Neural cell (in vitro differentiated cells): ENCODE results near the gene RPLP1. TPM values are rescaled to one million over a fixed set of nuclear protein-coding genes. Genes with fewer than 3 reads are reported as not detected.

Experiments used
- H2AFZ ChIP-seq: fragments of 200-600, 300-800 bp; sonication (generic), shearing (Covaris generic); 2 replicates; pipeline ENCODE4 v1.6.0; 2014; ENCODE audit warnings: low read depth, mild to moderate bottlenecking, antibody characterized with exemption, low read length, moderate library complexity
- H3F3A ChIP-seq: fragments of 200-600 bp; shearing (Covaris generic); 2 replicates; pipeline ENCODE4 v1.6.1; 2016; ENCODE audit warnings: mild to moderate bottlenecking, moderate library complexity, mixed read lengths, antibody characterized with exemption, low read length; ENCODE audit not compliant: insufficient read depth, poor library complexity, severe bottlenecking
- H3K27ac ChIP-seq: fragments of 200-600, 300-800 bp; sonication (generic), shearing (Covaris generic); 2 replicates; pipeline ENCODE4 v1.5.1; 2014; ENCODE audit warnings: mild to moderate bottlenecking, low read length, moderate library complexity
- H3K27me3 ChIP-seq: fragments of 300-800, 200-600 bp; sonication (generic), shearing (Covaris generic); 2 replicates; pipeline ENCODE4 v1.6.0; 2014; ENCODE audit warnings: mild to moderate bottlenecking, low read depth, low read length, moderate library complexity; ENCODE audit not compliant: insufficient read depth
- H3K36me3 ChIP-seq: fragments of 300-800, 200-600 bp; sonication (generic), shearing (Covaris generic); 2 replicates; pipeline ENCODE4 v1.5.1; 2014; ENCODE audit warnings: mild to moderate bottlenecking, antibody characterized with exemption, low read length, moderate library complexity; ENCODE audit not compliant: insufficient read depth
- H3K4me2 ChIP-seq: fragments of 300-800, 200-600 bp; sonication (generic), shearing (Covaris generic); 2 replicates; pipeline ENCODE4 v1.6.0; 2014; ENCODE audit warnings: mild to moderate bottlenecking, low read length
- H3K4me3 ChIP-seq: fragments of 300-800, 200-600 bp; sonication (generic), shearing (Covaris generic); 2 replicates; pipeline ENCODE4 v1.5.1; 2014; ENCODE audit warnings: mild to moderate bottlenecking, low read length, moderate library complexity
- H3K79me2 ChIP-seq: fragments of 200-600 bp; shearing (Covaris generic); replicated peaks from 2 replicates; pipeline ENCODE4 v1.6.0; 2014; ENCODE audit warnings: mild to moderate bottlenecking, low read length, moderate library complexity; ENCODE audit not compliant: insufficient read depth
- H3K9ac ChIP-seq: fragments of 300-800, 200-600 bp; sonication (generic), shearing (Covaris generic); 2 replicates; pipeline ENCODE4 v1.6.1; 2016; ENCODE audit warnings: mild to moderate bottlenecking, low read length, mixed read lengths
- H3K9me2 ChIP-seq: fragments of 200-600 bp; shearing (Covaris generic); 2 replicates; pipeline ENCODE4 v1.6.1; 2016; ENCODE audit warnings: mild to moderate bottlenecking, low read length, mixed read lengths; ENCODE audit not compliant: insufficient read depth
- H3K9me3 ChIP-seq: fragments of 200-600, 300-800 bp; sonication (generic), shearing (Covaris generic); 2 replicates; pipeline ENCODE4 v1.6.1; 2016; ENCODE audit warnings: mild to moderate bottlenecking, mixed run types, low read length, moderate library complexity, mixed read lengths
- H4K20me1 ChIP-seq: fragments of 200-600 bp; shearing (Covaris generic); 2 replicates; pipeline ENCODE4 v1.6.1; 2016; ENCODE audit warnings: mild to moderate bottlenecking, mixed run types; ENCODE audit not compliant: insufficient read depth
- EP300 ChIP-seq: fragments of 450-650 bp; conservative IDR thresholded peaks from 2 replicates; pipeline ENCODE4 v1.6.1; 2014; ENCODE audit warnings: antibody characterized with exemption, mild to moderate bottlenecking, moderate library complexity; ENCODE audit not compliant: poor library complexity, severe bottlenecking
- EZH2 ChIP-seq: fragments of 200-600, 300-800 bp; shearing (Covaris generic), sonication (generic); IDR thresholded peaks from 2 replicates; pipeline ENCODE4 v1.6.1; 2014; ENCODE audit warnings: antibody characterized with exemption, low read length, borderline replicate concordance, mild to moderate bottlenecking; ENCODE audit not compliant: insufficient read depth, poor library complexity, severe bottlenecking
- MXI1 ChIP-seq: fragments of 450-650 bp; conservative IDR thresholded peaks from 2 replicates; pipeline ENCODE4 v1.6.1; 2014; ENCODE audit warnings: antibody characterized with exemption, mild to moderate bottlenecking; ENCODE audit not compliant: poor library complexity, severe bottlenecking
- POLR2AphosphoS5 ChIP-seq: IDR thresholded peaks from 2 replicates; pipeline ENCODE4 v1.6.1; 2012
- RAD21 ChIP-seq: fragments of 450-650 bp; conservative IDR thresholded peaks from 2 replicates; pipeline ENCODE4 v1.6.1; 2014; ENCODE audit warnings: antibody characterized with exemption, mild to moderate bottlenecking, moderate library complexity
- SMC3 ChIP-seq: fragments of 450-650 bp; conservative IDR thresholded peaks from 2 replicates; pipeline ENCODE4 v1.6.1; 2014; ENCODE audit warnings: antibody characterized with exemption, mild to moderate bottlenecking, moderate library complexity; ENCODE audit not compliant: poor library complexity
- TAF1 ChIP-seq: IDR thresholded peaks from 2 replicates; pipeline ENCODE4 v1.6.1; 2012; ENCODE audit warnings: low read depth
- polyA plus RNA-seq: library from polyadenylated mRNA; depleted of rRNA; stranded (reverse); fragments of >200 nt; gene quantifications from 2 replicates; pipeline ENCODE4 v1.2.3, GENCODE V29; 2014
- TF ChIP-seq, protein P1 (sequence below): IDR thresholded peaks from 2 replicates; pipeline ENCODE4 v1.6.1; 2012; ENCODE audit warnings: borderline replicate concordance
- TF ChIP-seq, protein P2 (sequence below): fragments of 450-650 bp; IDR thresholded peaks from 2 replicates; pipeline ENCODE4 v1.5.1; 2014; ENCODE audit warnings: antibody characterized with exemption, mild to moderate bottlenecking, moderate library complexity; ENCODE audit not compliant: poor library complexity, severe bottlenecking

The RPLP1 gene
- polyA plus RNA-seq, 1 donor from 2014 or later = 37.5 TPM

DNA sequence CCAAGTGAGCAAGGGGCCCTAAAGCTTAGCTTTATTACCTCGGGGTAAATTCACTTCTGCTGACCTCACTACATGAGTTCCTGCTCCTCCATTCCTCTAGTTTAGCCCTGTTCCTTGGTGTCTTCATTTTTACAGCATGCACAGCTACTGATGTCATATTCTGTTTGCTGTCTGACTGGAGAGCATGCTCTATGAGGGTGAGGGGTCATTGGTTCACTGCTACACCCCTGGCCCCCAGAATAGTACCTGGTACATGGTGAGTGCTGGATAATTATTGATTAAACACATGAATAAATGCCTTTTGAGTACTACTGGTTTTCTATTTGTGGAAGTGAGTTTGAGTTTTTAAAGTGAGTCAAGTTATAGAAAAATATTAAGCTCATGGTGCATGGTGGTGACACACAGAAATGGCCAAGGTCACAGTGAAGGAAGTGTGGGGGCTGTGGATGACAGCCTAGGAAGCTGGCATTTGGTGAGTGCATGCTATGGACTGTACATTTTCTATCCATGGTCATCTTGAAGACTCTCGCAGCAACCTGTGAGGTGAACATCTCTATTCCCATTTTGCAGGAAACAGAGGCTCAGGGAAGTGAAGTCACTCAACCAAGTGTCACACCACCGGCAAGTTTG lies 34.0 kb downstream of the RPLP1 start:
- Histone ChIP-seq H3F3A (no peaks in the 10 kb centered on the region), H3K9me3 (peaks cover 6% of the 10 kb centered on the region), H3K9ac (no peak overlapping the region), H3K4me2 (no peak overlapping the region), H3K79me2 (no peaks in the 10 kb centered on the region), H4K20me1 (no peaks in the 10 kb centered on the region), H3K27ac (no peak overlapping the region), H3K9me2 (no peaks in the 10 kb centered on the region), H3K4me3 (no peak overlapping the region), H3K36me3 (no peaks in the 10 kb centered on the region), H3K27me3 (no peaks in the 10 kb centered on the region), H2AFZ (no peak overlapping the region)
- TF ChIP-seq TAF1 (no peak), EP300 (no peak), SMC3 (no peak), EZH2 (no peak), MXI1 (no peak), POLR2AphosphoS5 (no peak), RAD21 (no peak)
- TF ChIP-seq, protein P1, sequence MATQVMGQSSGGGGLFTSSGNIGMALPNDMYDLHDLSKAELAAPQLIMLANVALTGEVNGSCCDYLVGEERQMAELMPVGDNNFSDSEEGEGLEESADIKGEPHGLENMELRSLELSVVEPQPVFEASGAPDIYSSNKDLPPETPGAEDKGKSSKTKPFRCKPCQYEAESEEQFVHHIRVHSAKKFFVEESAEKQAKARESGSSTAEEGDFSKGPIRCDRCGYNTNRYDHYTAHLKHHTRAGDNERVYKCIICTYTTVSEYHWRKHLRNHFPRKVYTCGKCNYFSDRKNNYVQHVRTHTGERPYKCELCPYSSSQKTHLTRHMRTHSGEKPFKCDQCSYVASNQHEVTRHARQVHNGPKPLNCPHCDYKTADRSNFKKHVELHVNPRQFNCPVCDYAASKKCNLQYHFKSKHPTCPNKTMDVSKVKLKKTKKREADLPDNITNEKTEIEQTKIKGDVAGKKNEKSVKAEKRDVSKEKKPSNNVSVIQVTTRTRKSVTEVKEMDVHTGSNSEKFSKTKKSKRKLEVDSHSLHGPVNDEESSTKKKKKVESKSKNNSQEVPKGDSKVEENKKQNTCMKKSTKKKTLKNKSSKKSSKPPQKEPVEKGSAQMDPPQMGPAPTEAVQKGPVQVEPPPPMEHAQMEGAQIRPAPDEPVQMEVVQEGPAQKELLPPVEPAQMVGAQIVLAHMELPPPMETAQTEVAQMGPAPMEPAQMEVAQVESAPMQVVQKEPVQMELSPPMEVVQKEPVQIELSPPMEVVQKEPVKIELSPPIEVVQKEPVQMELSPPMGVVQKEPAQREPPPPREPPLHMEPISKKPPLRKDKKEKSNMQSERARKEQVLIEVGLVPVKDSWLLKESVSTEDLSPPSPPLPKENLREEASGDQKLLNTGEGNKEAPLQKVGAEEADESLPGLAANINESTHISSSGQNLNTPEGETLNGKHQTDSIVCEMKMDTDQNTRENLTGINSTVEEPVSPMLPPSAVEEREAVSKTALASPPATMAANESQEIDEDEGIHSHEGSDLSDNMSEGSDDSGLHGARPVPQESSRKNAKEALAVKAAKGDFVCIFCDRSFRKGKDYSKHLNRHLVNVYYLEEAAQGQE = no peak
- TF ChIP-seq, protein P2, sequence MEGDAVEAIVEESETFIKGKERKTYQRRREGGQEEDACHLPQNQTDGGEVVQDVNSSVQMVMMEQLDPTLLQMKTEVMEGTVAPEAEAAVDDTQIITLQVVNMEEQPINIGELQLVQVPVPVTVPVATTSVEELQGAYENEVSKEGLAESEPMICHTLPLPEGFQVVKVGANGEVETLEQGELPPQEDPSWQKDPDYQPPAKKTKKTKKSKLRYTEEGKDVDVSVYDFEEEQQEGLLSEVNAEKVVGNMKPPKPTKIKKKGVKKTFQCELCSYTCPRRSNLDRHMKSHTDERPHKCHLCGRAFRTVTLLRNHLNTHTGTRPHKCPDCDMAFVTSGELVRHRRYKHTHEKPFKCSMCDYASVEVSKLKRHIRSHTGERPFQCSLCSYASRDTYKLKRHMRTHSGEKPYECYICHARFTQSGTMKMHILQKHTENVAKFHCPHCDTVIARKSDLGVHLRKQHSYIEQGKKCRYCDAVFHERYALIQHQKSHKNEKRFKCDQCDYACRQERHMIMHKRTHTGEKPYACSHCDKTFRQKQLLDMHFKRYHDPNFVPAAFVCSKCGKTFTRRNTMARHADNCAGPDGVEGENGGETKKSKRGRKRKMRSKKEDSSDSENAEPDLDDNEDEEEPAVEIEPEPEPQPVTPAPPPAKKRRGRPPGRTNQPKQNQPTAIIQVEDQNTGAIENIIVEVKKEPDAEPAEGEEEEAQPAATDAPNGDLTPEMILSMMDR = no peak

DNA sequence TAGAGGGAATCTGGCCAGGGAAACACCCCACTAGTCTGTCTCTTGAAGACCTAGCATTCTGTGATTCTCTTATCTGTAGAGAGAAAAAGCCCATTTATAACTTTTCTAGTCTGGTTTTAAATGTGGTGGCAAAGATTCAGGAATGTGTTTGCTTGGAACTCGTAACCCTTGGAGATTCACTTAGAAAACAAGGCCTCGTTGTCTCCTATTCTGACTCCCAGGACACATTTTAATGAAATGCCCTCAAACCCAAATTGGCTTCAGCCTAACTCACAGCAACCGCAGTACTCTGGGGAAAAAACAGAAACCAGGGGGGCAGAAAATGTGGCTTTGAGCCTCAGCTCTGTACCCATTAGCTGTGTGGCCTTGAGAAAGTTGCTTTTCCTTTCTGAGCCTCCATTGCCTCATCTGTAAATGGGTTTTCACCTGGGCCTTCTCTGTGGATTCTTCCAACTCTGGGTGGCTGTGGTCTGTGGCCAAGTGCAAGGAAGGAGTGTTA lies 36.5 kb downstream of the RPLP1 start:
- peaks cover 8% of the 10 kb centered on the region for H3K9me3 ChIP-seq
- H3K4me3 ChIP-seq = no peak overlapping the region
- H3K27me3 ChIP-seq = no peaks in the 10 kb centered on the region
- H2AFZ ChIP-seq = no peak overlapping the region
- no peaks in the 10 kb centered on the region for H3K79me2 ChIP-seq
- H3K36me3 ChIP-seq = no peaks in the 10 kb centered on the region
- no peaks in the 10 kb centered on the region for H4K20me1 ChIP-seq
- H3K27ac ChIP-seq = no peak overlapping the region
- H3K4me2 ChIP-seq = no peak overlapping the region
- no peaks in the 10 kb centered on the region for H3F3A ChIP-seq
- TF ChIP-seq MXI1 (no peak), EP300 (no peak), TAF1 (no peak), SMC3 (no peak), POLR2AphosphoS5 (no peak), RAD21 (no peak), EZH2 (no peak)
- TF ChIP-seq, protein P2 = no peak
- TF ChIP-seq, protein P1 = no peak
- no peaks in the 10 kb centered on the region for H3K9me2 ChIP-seq
- no peak overlapping the region for H3K9ac ChIP-seq
